HG03575 (cell line): ENCODE data around the gene PTPRO.
A peak's percentile ranks its signal among the peaks of the same experiment; 100 is the strongest.

ENCODE experiments used
- ATAC-seq: cut with Tn5 transposase; IDR thresholded peaks from one replicate; pipeline ENCODE4 v1.9.1; 2021; ENCODE audit not compliant: unreplicated experiment, insufficient number of reproducible peaks, low FRiP score; ENCODE audit errors: extremely low read depth

PTPRO gene

GRCh38 chr12:15429262-15429661 lies 107.0 kb downstream of the PTPRO start:
- ATAC-seq: no peak

DNA sequence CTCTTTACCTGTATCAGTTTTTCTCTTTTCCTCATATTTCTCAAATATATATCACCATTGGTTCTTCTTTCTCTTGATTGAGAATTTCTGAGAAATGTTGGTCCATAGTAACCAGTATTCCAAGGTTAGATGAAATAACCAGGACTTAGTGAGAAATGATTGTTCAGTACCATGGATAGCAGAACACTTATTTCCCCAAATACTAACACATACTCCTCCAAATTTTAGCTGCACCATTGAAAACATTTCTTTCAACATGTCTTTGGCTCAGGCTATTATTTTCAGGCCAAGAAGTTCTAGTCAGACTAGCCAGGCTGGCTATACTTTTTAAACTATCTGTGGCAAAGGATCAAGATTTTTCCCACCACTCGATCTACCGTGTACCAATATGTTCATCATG lies 113.3 kb downstream of the PTPRO start:
- no peak for ATAC-seq

DNA sequence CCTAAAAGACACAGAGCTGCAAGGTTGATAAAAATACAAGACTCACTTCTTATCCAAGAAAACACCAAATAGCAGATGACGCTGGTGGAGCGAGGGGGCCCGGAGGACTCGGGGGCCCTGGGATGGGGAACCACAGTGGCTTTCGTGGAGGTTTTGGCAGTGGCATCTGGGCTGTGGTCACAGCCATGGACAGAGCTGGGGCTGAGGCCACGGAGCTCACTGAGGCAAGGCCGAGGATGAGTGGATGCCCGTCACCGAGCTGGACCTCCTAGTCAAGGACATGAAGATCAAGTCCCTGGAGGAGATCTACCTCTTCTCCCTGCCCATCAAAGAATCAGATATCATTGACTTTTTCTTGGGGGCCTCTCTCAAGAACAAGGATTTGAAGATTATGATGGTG lies 117.2 kb downstream of the PTPRO start:
- no peak for ATAC-seq

GRCh38 chr12:15443050-15443449 lies 120.7 kb downstream of the PTPRO start:
- ATAC-seq: no peak

DNA sequence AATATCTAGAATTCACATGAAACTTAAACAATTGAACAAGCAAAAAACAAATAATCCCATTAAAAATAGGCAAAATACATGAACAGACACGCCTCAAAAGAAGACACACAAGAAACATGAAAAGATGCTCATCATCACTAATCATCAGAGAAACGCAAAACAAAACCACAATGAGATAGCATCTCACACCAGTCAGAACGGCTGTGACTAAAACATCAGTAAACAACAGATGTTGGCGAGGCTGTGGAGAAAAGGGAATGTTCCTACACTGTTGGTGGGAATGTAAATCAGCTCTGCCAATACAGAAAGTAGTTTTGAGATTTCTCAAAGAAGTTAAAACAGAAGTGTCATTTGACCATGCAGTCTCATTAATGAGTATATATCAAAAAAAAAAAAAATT lies 121.3 kb downstream of the PTPRO start:
- no peak for ATAC-seq

DNA sequence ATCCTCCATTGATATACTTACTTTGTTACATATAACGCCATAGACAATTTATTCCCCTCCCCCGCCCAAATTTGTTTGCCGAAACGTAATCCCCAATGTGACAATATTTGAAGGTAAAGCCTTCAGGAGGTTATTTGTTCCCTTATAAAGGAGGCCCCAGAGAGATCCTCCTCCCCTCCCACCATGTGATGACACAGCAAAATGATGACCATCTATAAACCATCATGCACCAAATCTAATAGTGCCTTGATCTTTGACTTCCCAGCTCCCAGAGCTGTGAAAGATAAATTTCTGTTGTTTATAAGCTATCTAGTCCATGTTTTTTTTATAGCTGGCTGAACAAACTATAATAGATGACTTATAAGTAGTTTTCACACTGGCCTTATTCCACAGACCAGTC lies 122.2 kb downstream of the PTPRO start:
- no peak for ATAC-seq

- no peak for ATAC-seq
Measured at GRCh38 chr12:15446807-15447206, 124.5 kb downstream of the PTPRO start.

GRCh38 chr12:15453613-15454012 lies 131.3 kb downstream of the PTPRO start:
- ATAC-seq: peak; percentile 60

GRCh38 chr12:15458008-15458407 lies 135.7 kb downstream of the PTPRO start:
- no peak for ATAC-seq

GRCh38 chr12:15468911-15469310 lies 146.6 kb downstream of the PTPRO start:
- no peak for ATAC-seq

DNA sequence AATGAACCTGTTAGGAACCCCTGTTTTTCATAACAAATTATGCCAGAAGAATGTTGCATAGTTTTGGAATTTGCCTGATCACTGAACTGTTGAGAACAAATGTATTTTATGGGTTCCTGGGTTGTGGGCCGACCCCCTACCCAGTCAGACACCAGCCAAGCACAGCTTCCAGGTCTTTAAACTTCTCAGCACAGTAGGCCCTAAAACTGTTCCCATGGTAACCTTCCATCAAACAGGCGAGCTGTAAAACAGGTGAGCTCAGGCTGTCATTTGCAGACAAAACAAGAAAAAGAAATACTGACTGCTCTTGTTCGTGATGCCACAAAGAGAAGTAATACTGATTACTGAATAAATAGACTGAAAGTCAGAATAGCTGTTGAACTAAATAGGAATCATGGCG lies 147.0 kb downstream of the PTPRO start:
- no peak for ATAC-seq

DNA sequence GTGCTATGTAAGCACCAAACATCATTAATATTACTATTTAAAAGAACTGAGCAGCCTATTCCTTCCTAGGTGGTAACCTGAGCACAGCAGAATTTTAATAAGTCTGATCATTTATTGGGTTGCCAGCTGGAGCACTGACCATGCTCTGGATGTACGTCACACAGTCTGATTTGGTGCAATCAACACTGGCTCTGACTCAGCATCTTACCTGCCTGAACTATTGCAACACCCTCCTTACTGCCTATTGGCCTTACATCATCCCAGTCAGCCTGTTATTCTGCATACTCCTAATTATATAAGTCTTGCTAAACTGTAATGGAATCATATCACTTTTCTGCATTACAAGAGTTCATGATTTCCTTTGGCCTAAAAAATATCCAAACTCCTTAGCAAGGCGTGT lies 149.7 kb downstream of the PTPRO start:
- ATAC-seq: no peak

- ATAC-seq: no peak
Measured at GRCh38 chr12:15474766-15475165, 152.5 kb downstream of the PTPRO start.

DNA sequence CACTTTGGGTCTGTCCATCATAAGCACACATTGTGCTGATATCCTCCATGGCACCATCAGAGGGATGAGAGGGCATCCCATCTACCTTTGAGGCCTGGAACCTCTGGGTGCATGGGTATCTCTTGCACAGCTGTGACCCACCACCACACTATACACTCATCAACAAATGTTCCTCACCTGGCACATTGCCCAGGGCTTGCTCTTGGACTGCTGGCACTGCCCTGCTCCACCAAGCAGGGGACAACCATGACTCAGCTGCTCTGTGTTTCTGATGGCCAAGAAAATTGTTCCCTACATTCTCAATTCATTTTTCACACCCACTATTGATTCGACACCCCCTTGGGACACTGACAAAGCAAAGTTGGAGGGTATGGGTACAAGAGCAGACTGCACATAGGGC lies 155.5 kb downstream of the PTPRO start:
- ATAC-seq: no peak

GRCh38 chr12:15481846-15482245 lies 159.5 kb downstream of the PTPRO start:
- ATAC-seq: no peak

DNA sequence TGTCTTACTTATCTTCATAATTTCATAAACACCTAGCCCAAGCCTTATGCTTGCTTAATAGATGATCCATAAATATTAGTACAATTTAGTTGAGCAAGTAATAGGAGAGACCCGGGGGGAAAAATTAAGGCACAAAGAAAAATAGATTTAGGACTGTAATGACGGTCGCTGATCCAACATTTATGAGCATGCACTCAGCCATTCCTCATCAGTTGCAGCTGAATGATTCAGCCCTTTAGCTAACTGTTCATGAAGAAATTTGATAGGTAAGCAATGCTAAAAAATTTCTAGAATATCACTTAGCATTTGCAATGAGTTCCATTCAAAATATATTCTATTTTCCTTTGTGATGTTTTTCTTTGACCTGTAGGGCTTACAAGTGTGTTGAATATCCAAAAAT lies 163.2 kb downstream of the PTPRO start:
- no peak for ATAC-seq

GRCh38 chr12:15486859-15487258 lies 164.6 kb downstream of the PTPRO start:
- ATAC-seq: no peak

DNA sequence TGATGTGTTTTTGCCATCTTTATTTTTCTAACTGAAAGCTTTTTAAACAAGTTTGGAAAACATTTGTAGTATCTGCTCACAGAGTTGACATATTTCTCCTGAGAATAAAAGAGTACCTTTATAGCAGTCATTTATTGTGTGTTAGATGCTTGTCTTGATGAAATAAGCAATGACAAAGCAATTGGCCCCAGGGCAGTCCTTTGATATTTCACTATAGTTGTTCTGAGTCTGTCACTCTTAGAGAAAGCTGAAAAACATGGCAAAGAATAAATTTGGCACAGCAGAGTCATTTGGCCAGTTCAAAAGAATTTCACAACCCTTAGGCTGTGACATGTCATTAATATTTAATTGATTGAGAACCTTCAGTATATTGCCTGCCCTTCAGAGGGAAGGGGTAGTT lies 166.2 kb downstream of the PTPRO start:
- ATAC-seq: no peak

DNA sequence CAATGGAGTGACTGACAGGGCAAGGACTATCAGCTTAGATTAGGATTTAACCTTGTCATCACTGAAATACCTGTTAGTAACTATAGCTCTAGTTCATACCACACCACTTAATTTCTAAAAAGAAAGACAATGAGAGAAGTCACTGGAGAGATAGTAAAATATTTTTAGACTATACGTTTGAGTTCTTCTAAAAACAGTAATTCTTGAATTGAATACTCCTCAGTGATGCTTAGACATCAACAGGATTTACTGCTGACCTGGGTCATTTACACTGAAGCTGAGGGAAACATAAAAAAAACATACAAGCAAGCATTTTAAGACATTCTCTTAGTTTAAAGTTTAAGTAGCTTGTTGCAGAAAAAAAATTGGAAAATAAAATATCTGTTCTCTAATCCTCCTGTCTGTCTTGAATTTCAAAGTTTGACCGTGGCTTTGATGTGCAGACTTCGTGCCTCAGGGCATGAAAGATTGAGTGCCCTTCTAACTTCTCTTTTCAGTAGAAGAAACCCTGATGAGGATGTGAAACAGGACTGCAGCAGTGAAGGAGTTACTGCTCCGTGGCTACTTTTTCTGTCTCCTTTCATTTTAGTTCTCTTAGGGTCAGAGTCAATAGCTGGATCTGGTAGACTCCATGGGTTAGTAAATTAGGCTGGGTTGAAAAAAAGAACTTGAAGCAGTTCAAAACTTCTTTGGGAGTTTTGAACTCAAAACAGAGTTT lies 172.2 kb downstream of the PTPRO start:
- ATAC-seq: no peak

GRCh38 chr12:15495746-15496145 lies 173.4 kb downstream of the PTPRO start:
- no peak for ATAC-seq

GRCh38 chr12:15496738-15497137 lies 174.4 kb downstream of the PTPRO start:
- ATAC-seq: no peak
